Fibroblast of mammary gland (primary cell): ENCODE results near the gene SPATS2L.

Experiments
- DNase-seq: peaks from one replicate; pipeline ENCODE4 v3.0.0-alpha.2; 2010; ENCODE audit warnings: low read depth
- H3K4me3 ChIP-seq: 2 replicates; pipeline ENCODE4 v1.5.1; 2011; ENCODE audit warnings: low read depth, mild to moderate bottlenecking, low read length, moderate library complexity; ENCODE audit not compliant: control insufficient read depth
- CTCF ChIP-seq: conservative IDR thresholded peaks from 2 replicates; pipeline ENCODE4 v1.5.1; 2011; ENCODE audit warnings: low read depth, low read length, inconsistent platforms; ENCODE audit not compliant: control insufficient read depth, insufficient read depth

Gene SPATS2L

GRCh38 chr2:200324362-200324761 lies 17.9 kb downstream of the SPATS2L start:
- DNase-seq, result no peak
- H3K4me3 ChIP-seq, result no peak overlapping the region
- TF ChIP-seq CTCF, result no peak

- H3K4me3 ChIP-seq, result no peak overlapping the region
- no peak for DNase-seq
- no peak for TF ChIP-seq CTCF
Measured at GRCh38 chr2:200329384-200329783, 22.9 kb downstream of the SPATS2L start.

- DNase-seq, result no peak
- H3K4me3 ChIP-seq, result no peak overlapping the region
- TF ChIP-seq CTCF, result no peak
Measured at GRCh38 chr2:200329798-200330197, 23.3 kb downstream of the SPATS2L start.

- no peak for TF ChIP-seq CTCF
- DNase-seq, result no peak
- no peak overlapping the region for H3K4me3 ChIP-seq
Measured at GRCh38 chr2:200330351-200331060, 24.0 kb downstream of the SPATS2L start.

- H3K4me3 ChIP-seq, result no peak overlapping the region
- TF ChIP-seq CTCF, result no peak
Measured at GRCh38 chr2:200331061-200331400, 24.5 kb downstream of the SPATS2L start.

GRCh38 chr2:200335657-200336056 lies 29.2 kb downstream of the SPATS2L start:
- no peak for DNase-seq
- no peak for TF ChIP-seq CTCF

More at GRCh38 chr2:200331061-200331400, 24.5 kb downstream of the SPATS2L start:
- no peak for DNase-seq

More at GRCh38 chr2:200335657-200336056, 29.2 kb downstream of the SPATS2L start:
- H3K4me3 ChIP-seq, result no peak overlapping the region
